Nephron progenitor cell (in vitro differentiated cells): Measurements from ENCODE around the gene VPS26C.

Experiments
- DNase-seq: peaks from one replicate; pipeline ENCODE4 v3.0.0; 2021
- H3K27ac Mint-ChIP-seq: 2 replicates; pipeline ENCODE4 v1.8.0; 2021; ENCODE audit warnings: mild to moderate bottlenecking, moderate library complexity, mixed read lengths
- H3K27me3 Mint-ChIP-seq: 2 replicates; pipeline ENCODE4 v1.8.0; 2021; ENCODE audit warnings: mild to moderate bottlenecking, low read depth, mixed read lengths; ENCODE audit not compliant: poor library complexity
- H3K36me3 Mint-ChIP-seq: 2 replicates; pipeline ENCODE4 v1.8.0; 2021; ENCODE audit warnings: low read depth, mixed read lengths
- H3K4me1 Mint-ChIP-seq: 2 replicates; pipeline ENCODE4 v1.8.0; 2021; ENCODE audit warnings: mixed read lengths
- H3K4me3 Mint-ChIP-seq: 2 replicates; pipeline ENCODE4 v1.8.0; 2021; ENCODE audit warnings: mild to moderate bottlenecking, moderate library complexity, mixed read lengths
- H3K9me3 Mint-ChIP-seq: 2 replicates; pipeline ENCODE4 v1.8.0; 2021; ENCODE audit warnings: mild to moderate bottlenecking, moderate library complexity, mixed read lengths
- TF ChIP-seq, protein P1 (sequence below): fragments of 200-600 bp; sonication (generic); IDR thresholded peaks from 2 replicates; pipeline ENCODE4 v1.5.0; 2021; ENCODE audit warnings: antibody characterized with exemption

VPS26C gene

DNA sequence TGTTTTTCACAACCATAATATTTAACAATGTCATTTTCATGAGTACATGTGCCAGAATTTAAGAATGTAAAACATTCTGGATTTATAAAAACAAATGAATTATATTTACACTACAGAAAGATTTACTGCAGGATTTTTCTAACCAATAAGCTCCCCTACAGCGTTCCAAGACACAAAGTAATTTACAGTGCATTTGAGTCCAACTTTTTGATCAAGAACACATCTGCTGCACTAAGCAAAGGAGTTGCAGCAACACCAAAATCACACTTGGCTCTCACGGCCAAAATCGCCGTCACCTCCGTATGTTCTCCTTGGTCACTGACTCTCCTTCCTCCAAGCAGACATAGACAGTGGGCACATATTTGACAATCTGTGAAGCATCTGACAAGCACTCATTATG lies 7.7 kb downstream of the VPS26C start:
- no peak overlapping the region for H3K27ac Mint-ChIP-seq
- peaks cover 3% of the 10 kb centered on the region for H3K27me3 Mint-ChIP-seq
- no peak overlapping the region for H3K4me3 Mint-ChIP-seq
- DNase-seq, result no peak
- H3K4me1 Mint-ChIP-seq, result peaks cover 47% of the 10 kb centered on the region
- H3K9me3 Mint-ChIP-seq, result no peaks in the 10 kb centered on the region
- H3K36me3 Mint-ChIP-seq, result peaks cover 7% of the 10 kb centered on the region
- TF ChIP-seq, protein P1, sequence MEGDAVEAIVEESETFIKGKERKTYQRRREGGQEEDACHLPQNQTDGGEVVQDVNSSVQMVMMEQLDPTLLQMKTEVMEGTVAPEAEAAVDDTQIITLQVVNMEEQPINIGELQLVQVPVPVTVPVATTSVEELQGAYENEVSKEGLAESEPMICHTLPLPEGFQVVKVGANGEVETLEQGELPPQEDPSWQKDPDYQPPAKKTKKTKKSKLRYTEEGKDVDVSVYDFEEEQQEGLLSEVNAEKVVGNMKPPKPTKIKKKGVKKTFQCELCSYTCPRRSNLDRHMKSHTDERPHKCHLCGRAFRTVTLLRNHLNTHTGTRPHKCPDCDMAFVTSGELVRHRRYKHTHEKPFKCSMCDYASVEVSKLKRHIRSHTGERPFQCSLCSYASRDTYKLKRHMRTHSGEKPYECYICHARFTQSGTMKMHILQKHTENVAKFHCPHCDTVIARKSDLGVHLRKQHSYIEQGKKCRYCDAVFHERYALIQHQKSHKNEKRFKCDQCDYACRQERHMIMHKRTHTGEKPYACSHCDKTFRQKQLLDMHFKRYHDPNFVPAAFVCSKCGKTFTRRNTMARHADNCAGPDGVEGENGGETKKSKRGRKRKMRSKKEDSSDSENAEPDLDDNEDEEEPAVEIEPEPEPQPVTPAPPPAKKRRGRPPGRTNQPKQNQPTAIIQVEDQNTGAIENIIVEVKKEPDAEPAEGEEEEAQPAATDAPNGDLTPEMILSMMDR, result no peak

DNA sequence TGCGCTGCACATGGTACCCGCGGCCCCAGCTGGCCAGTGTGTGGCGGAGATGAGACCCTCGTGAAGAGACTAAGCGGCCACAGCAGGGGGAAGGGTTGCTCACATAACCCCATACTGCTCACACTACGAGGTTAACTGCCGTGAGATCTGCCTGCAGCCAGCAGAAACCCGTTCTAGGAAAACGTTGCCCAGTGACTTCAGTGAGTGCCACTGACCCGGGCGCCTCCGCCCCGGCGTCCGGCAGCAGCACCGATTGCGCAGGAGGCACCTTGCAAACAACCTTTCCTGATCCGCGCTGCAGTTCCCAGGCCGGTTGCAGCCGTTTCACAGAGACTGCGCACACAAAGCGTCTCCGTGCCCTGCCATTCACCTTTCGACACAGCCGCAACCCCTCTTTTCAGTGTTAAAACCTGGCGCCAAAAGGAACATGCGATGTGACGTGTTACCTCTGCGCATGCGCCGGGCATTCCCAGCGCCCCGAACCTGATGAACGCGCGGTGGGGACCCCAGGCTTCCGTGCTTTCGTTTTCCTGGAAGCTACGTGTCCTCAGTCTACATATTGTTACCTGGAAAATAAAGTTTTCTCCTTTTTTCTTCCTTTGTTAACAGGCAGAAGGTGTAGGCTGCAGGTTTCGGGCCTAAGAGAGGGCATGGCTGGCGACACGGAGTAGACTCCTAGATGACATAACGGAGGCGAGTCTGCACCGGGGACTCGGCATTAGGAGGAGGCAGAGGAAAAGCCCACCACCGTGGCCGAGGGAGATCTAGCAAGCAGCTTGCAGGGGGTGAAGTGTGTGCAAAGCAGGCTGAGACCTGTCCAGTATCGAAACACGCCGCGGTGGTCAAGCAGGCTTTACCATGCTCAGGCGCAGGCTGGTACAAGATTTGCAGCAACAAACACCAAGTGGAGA lies 8.9 kb downstream of the VPS26C start:
- DNase-seq, result peak; percentile 69
- Mint-ChIP-seq H3K36me3 (peaks cover 12% of the 10 kb centered on the region), H3K4me1 (peaks cover 52% of the 10 kb centered on the region)

DNA sequence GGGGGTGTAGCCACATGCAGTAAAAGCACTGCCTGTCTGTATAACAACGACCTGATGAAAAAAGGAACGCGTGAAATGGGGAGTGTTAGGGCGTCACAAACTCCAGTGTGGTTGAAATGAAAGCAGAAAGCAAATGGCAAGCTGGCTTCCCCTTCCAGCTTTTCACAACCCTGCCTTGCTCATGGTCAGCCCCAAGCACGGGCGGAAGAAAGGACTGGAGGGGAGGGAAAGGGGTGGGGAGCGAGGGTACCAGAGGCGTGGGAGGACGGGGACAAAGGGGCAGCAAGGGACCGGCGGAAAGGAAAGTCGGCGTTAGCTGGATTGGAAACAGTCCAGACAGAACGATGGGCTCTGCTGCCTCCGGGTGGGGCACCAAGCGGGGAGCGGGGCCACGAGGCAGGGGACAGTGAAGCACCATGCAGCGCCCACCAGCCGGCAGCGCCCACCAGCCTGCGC lies 9.6 kb downstream of the VPS26C start:
- peak; percentile 60 for DNase-seq
- peaks cover 3% of the 10 kb centered on the region for H3K27me3 Mint-ChIP-seq
- TF ChIP-seq, protein P1, result no peak
- H3K9me3 Mint-ChIP-seq, result no peaks in the 10 kb centered on the region
- H3K27ac Mint-ChIP-seq, result peak overlapping the region; percentile 97
- H3K4me1 Mint-ChIP-seq, result peaks cover 56% of the 10 kb centered on the region
- H3K36me3 Mint-ChIP-seq, result peaks cover 10% of the 10 kb centered on the region
- H3K4me3 Mint-ChIP-seq, result peak overlapping the region; percentile 82

More for the DNA sequence above, 8.9 kb downstream of the VPS26C start:
- Mint-ChIP-seq H3K4me3 (peak overlapping the region; percentile 82), H3K27ac (peak overlapping the region; percentile 97), H3K9me3 (no peaks in the 10 kb centered on the region), H3K27me3 (peaks cover 3% of the 10 kb centered on the region)
- TF ChIP-seq, protein P1, result no peak

DNA sequence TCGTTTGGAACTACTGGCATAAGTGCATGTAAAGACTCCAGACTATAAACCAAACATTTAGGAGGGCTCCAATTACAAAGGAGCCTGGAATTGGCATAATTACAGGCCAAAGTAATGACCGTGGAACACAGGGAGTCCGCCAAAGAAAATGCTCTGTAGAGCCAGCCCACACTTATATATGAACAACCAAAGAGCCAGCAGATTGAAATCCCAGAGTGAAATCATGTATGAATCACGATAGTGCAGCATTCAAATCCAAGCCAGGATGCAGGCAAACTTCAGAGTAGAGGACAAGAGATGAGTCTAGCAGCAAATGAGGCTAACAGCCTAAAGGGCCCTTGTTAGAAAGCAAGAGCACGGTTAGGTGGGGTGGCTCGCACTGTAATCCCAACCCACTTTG lies 13.1 kb downstream of the VPS26C start:
- Mint-ChIP-seq H3K4me3 (no peak overlapping the region), H3K4me1 (peaks cover 58% of the 10 kb centered on the region), H3K27ac (no peak overlapping the region), H3K36me3 (peaks cover 5% of the 10 kb centered on the region), H3K27me3 (peaks cover 3% of the 10 kb centered on the region), H3K9me3 (no peaks in the 10 kb centered on the region)
- DNase-seq, result no peak
- TF ChIP-seq, protein P1, result no peak

DNA sequence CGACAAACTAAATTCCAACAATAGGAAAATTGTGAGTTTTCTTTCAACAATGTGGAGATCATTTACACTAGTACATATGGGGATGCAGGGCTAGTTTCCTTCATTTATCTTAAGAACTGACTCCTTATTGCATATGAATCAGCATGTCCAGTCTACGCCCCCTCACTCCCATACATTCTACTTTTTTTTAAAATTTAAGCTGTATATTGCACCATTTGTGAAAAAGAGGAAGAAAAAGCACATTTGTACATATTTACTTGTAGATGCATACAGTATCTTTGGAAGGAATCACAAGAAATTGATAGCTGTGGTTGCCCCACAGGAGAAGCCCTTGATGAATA lies 15.9 kb downstream of the VPS26C start:
- Mint-ChIP-seq H3K27me3 (no peaks in the 10 kb centered on the region), H3K9me3 (no peaks in the 10 kb centered on the region), H3K4me3 (no peak overlapping the region), H3K4me1 (peaks cover 36% of the 10 kb centered on the region), H3K27ac (no peak overlapping the region), H3K36me3 (peaks cover 18% of the 10 kb centered on the region)
- no peak for DNase-seq
- TF ChIP-seq, protein P1, result no peak
